HG02840 (cell line): ENCODE results near the gene TTC13.

ENCODE experiments used
- ATAC-seq: cut with Tn5 transposase; IDR thresholded peaks from one replicate; pipeline ENCODE4 v1.9.1; 2021; ENCODE audit warnings: mild to moderate bottlenecking, moderate library complexity, moderate number of reproducible peaks; ENCODE audit not compliant: unreplicated experiment, low FRiP score

Gene TTC13

DNA sequence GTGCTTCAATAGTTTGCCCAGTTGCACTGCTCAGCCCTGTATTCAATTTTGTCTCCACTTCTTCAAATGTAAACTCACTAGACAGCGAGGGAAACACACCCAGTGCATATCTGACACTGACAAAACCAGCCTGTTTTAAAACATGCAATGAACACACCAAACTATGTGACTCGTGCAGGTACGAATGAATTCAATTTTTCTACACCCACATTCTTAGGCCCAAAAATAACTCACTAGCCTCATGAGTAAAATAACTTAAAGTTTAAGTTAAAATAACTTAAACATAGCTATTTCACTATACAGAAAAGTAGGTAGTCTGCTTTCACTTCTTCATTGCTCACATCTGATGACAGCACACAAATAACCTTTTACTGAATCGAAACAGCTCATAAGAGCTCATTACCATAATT, 21.1 kb downstream of the TTC13 start:
- ATAC-seq, result peak; percentile 60

DNA sequence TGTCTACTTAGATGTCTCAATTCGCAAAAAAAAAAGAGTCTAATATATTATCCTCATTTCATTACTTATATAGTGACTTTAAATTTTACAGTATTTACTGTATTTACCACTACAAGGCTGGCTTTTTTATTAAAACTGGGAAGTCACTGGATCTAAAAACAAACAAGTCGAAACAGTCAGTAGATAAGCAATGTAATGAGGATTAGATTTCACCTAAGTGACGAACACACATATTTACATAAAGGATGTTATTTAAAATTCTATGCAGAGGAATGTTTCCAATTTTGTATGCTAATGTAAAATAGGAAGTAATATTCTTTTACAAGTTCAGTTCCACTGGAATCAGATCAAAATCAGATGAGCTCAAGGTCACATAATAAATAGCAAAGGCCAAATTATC, 28.3 kb downstream of the TTC13 start:
- ATAC-seq, result no peak

GRCh38 chr1:230948903-230949302, 29.8 kb downstream of the TTC13 start:
- ATAC-seq, result no peak

- ATAC-seq, result no peak
Measured at GRCh38 chr1:230948301-230948700, 30.4 kb downstream of the TTC13 start.

DNA sequence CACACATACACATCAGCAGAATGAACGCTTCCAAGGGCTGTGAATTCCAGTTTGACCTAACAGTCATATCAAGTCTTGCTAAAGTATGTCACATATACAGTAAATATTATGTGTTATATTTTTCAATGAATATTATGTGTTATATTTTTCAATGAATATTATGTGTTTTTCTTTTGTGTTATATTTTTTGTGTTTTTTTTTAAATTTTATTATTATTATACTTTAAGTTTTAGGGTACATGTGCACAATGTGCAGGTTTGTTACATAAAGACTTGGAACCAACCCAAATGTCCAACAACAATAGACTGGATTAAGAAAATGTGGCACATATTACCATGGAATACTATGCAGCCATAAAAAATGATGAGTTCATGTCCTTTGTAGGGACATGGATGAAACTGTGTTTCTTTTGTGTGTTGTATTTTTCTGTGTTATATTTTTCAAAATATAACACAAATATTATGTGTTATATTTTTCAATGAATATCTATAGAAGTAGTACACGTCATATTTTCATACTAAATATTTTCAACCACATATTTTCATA, 35.5 kb downstream of the TTC13 start:
- ATAC-seq, result no peak

- no peak for ATAC-seq
Measured at GRCh38 chr1:230940848-230941247, 37.8 kb downstream of the TTC13 start.

GRCh38 chr1:230939806-230940489, 38.7 kb downstream of the TTC13 start:
- ATAC-seq, result no peak

- ATAC-seq, result no peak
Measured at GRCh38 chr1:230938924-230939368, 39.7 kb downstream of the TTC13 start.

DNA sequence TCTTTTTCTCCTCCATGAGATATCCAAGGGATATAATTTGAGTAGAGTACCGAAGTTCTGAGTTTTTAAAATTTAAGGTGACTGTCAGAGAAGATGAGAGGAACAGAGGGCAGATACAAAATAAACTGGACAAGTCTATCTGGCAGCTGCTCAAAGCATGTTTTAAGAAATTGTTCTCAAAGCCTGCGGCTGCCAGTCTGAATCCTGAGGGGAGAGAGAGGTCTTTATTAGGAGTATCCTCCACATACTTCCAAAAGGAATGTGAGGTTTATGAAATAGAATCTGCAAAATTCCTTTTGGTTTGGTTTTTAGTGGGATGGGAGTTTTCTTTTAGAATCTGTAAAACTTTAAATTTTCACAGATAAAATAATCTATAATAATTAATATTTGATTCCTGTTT, 41.3 kb downstream of the TTC13 start:
- ATAC-seq, result no peak

GRCh38 chr1:230936475-230936874, 42.2 kb downstream of the TTC13 start:
- no peak for ATAC-seq

- ATAC-seq, result no peak
Measured at GRCh38 chr1:230935852-230936251, 42.8 kb downstream of the TTC13 start.

- ATAC-seq, result no peak
Measured at GRCh38 chr1:230930986-230931385, 47.7 kb downstream of the TTC13 start.

DNA sequence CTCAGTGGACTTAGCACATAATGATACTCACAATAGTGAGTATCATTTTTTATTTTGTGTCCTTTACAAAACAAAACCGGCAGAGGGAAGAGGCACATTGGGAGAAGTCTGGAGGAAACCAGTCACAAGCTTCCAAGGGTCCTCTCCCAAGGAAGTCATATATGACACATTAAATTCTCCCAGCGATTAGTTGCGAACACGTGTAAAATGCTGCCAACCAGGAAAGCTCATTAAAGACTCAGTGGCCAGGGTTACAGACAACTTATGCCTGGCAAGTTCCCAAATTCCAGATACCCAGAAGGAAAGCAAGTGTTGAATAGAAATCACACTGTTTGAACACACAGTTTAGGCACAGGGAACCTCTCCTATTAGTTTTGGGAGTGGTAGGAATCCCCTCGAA, 52.5 kb downstream of the TTC13 start:
- ATAC-seq, result no peak

- no peak for ATAC-seq
Measured at GRCh38 chr1:230925608-230926007, 53.1 kb downstream of the TTC13 start.

GRCh38 chr1:230923176-230923575, 55.5 kb downstream of the TTC13 start:
- no peak for ATAC-seq

- ATAC-seq, result no peak
Measured at GRCh38 chr1:230922620-230923019, 56.0 kb downstream of the TTC13 start.

- no peak for ATAC-seq
Measured at GRCh38 chr1:230919207-230919606, 59.5 kb downstream of the TTC13 start.

DNA sequence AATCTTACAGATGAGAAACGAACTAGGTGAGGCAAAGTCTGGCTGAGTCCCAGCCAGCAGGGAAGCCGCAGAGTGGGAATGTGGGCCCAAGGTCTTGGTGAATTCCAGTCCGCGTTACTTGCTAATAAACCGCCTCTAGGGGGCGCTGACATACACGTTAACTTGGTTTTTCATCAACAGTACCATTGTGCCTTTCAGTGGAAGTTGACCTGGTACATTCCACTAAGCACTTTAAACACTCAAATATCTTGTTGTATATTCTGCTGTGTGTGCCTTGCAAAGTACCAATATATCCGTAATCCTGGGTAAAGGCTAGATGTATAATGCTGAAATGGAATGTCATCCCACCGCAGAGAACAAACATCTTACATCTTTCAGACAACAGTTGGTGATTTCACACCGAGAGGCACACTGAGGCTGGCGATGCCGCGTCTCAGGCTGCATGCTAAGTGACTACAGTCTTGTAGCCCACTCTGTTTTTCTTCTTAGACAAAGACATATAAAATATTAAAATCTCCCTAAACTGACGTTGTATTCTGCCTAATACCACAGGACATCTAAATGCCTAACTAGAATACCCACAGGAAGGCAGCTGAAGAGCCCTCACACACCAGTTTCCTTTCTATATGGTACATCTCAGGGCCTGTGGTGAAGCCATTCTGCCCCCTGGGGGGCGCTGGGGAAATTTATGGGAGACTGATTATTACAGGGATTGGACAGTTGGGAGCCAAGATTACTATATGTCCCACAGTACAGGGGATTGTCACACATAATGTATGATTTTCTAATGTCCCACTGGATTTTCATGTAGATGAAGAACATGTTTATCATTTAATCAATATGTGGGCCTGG, 61.2 kb downstream of the TTC13 start:
- no peak for ATAC-seq

- no peak for ATAC-seq
Measured at GRCh38 chr1:230916587-230917283, 61.9 kb downstream of the TTC13 start.

- ATAC-seq, result no peak
Measured at GRCh38 chr1:230915078-230915477, 63.6 kb downstream of the TTC13 start.

DNA sequence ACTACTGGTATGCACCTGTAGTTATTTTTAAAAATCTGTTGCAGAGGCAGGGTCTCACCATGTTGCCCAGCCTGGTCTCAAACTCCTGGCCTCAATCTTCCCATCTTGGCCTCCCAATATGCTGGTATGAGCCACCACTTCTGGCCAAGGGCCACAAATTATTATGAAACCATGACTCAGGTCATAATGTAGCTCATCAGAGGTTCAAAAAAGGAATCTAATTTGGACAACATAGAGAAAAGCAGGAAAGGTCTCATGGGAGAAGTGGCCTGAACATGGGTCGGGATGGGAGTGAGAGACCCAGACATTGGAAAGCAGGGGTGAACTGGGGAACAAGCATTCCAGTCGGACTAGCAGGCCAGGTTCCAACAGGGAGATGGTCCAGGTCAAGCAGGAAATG, 65.2 kb downstream of the TTC13 start:
- ATAC-seq, result no peak
